Subcutaneous adipose tissue (tissue), 4 donors: Measurements from ENCODE around the gene OR8D1. TPM values are rescaled to one million over a fixed set of nuclear protein-coding genes. Genes with fewer than 3 reads are reported as not detected.

Experiments
- CTCF ChIP-seq: fragments of 450-650 bp; IDR thresholded peaks from one replicate; pipeline ENCODE4 v1.5.1; 2016; ENCODE audit warnings: low read depth, mild to moderate bottlenecking, control low read depth, antibody characterized with exemption, moderate library complexity
- total RNA-seq, 4 donors: library from RNA; depleted of rRNA; stranded (reverse); fragments of >200 nt; gene quantifications; one replicate each; pipeline ENCODE4 v1.1.0, GENCODE V29; 2016

The OR8D1 gene
- total RNA-seq, 4 donors from 2014 or later: not detected

GRCh38 chr11:124311269-124311668 lies 2.5 kb downstream of the OR8D1 start:
- TF ChIP-seq CTCF: no peak

- no peak for TF ChIP-seq CTCF
These were observed 3.0 kb downstream of the OR8D1 start for GRCh38 chr11:124310721-124311120.

GRCh38 chr11:124307093-124307492 lies 6.7 kb downstream of the OR8D1 start:
- no peak for TF ChIP-seq CTCF

GRCh38 chr11:124302347-124303125 lies 11.2 kb downstream of the OR8D1 start:
- no peak for TF ChIP-seq CTCF

GRCh38 chr11:124301548-124301947 lies 12.2 kb downstream of the OR8D1 start:
- no peak for TF ChIP-seq CTCF

- no peak for TF ChIP-seq CTCF
These were observed 15.8 kb downstream of the OR8D1 start for GRCh38 chr11:124297921-124298320.

GRCh38 chr11:124296016-124296415 lies 17.7 kb downstream of the OR8D1 start:
- TF ChIP-seq CTCF: no peak
